Neuron (in vitro differentiated cells): ENCODE measurements around the gene RBM47.
"Not testable (repeated sequence)": the region's sequence is repeated elsewhere in the genome, so short reads cannot be mapped to it uniquely, and the experiment has no call there.

Experiments used
- H2AFZ ChIP-seq: one replicate; pipeline ENCODE4 v1.6.1; 2013; ENCODE audit warnings: low read depth, mild to moderate bottlenecking, inconsistent platforms, low read length, moderate library complexity
- H3K27me3 ChIP-seq: one replicate; pipeline ENCODE4 v1.6.1; 2013; ENCODE audit warnings: low read length; ENCODE audit not compliant: insufficient read depth
- H3K36me3 ChIP-seq: one replicate; pipeline ENCODE4 v1.6.1; 2013; ENCODE audit warnings: low read length; ENCODE audit not compliant: insufficient read depth
- H3K4me1 ChIP-seq: one replicate; pipeline ENCODE4 v1.6.1; 2013; ENCODE audit warnings: low read length; ENCODE audit not compliant: insufficient read depth
- H3K4me3 ChIP-seq: 2 replicates; pipeline ENCODE4 v1.5.1; 2013; ENCODE audit warnings: mild to moderate bottlenecking, low read length, moderate library complexity
- H3K9me3 ChIP-seq: one replicate; pipeline ENCODE4 v1.6.1; 2013; ENCODE audit warnings: low read length

RBM47 gene

DNA sequence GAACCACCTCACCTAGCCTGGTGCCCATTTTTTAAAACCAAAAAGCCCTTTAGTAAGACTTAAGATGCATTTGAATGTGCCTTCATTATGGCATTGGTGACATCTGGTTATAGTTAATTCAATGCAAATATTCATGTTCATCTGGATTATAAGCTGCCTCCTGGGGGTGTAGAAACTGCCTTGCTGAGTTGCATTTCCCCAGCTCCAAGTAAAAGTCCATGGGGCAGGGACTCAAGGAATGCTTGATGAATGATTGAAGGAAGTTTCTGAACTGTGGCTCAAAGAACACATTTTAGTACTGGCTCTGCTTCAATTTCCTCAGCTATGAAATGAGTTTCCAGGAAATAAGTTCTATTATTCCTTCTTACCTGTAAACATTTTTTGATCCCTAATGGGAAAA, 18.5 kb upstream of the RBM47 start:
- Histone ChIP-seq H3K4me3 (no peak overlapping the region), H3K27me3 (no peaks in the 10 kb centered on the region), H3K36me3 (no peaks in the 10 kb centered on the region), H2AFZ (no peak overlapping the region), H3K4me1 (no peaks in the 10 kb centered on the region), H3K9me3 (no peaks in the 10 kb centered on the region)

- Histone ChIP-seq H2AFZ (no peak overlapping the region), H3K36me3 (no peaks in the 10 kb centered on the region), H3K9me3 (no peaks in the 10 kb centered on the region), H3K27me3 (no peaks in the 10 kb centered on the region), H3K4me1 (no peaks in the 10 kb centered on the region), H3K4me3 (no peak overlapping the region)
These were observed 15.9 kb upstream of the RBM47 start for GRCh38 chr4:40645586-40645985.

DNA sequence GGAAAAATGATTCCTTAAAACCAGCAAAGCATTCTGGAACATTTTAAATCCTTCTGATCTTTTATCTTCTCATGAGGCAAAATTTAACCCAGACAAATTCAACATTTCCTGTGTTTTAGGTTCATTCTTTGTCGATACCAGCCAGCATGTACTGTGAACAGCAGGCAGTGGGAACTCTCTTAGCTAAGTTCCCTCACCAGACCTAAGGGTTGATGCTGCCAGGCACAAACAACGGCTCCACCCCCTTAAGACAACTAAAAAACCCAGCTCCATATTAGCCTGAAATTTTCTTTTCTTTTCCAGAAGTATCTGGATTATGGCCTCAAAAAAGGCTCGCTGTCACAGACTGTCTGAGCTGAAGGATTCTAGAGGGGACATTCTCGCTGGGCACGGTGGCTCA, 2.4 kb upstream of the RBM47 start:
- H3K4me1 ChIP-seq = peaks cover 11% of the 10 kb centered on the region
- no peaks in the 10 kb centered on the region for H3K36me3 ChIP-seq
- no peaks in the 10 kb centered on the region for H3K9me3 ChIP-seq
- peaks cover 51% of the 10 kb centered on the region for H3K27me3 ChIP-seq
- no peak overlapping the region for H2AFZ ChIP-seq
- H3K4me3 ChIP-seq = no peak overlapping the region

GRCh38 chr4:40630335-40631021, 814 bp upstream of the RBM47 start:
- Histone ChIP-seq H3K4me3 (no peak overlapping the region), H3K36me3 (no peaks in the 10 kb centered on the region), H2AFZ (peak overlapping the region; percentile 40), H3K27me3 (peaks cover 63% of the 10 kb centered on the region), H3K9me3 (no peaks in the 10 kb centered on the region), H3K4me1 (peaks cover 11% of the 10 kb centered on the region)

- H3K9me3 ChIP-seq = no peaks in the 10 kb centered on the region
- H3K4me1 ChIP-seq = peaks cover 11% of the 10 kb centered on the region
- no peaks in the 10 kb centered on the region for H3K36me3 ChIP-seq
- H3K4me3 ChIP-seq = no peak overlapping the region
- H3K27me3 ChIP-seq = peaks cover 66% of the 10 kb centered on the region
- no peak overlapping the region for H2AFZ ChIP-seq
These were observed 776 bp downstream of the RBM47 start for GRCh38 chr4:40628888-40629287.

- H2AFZ ChIP-seq, H3K4me3 ChIP-seq, H3K9me3 ChIP-seq, H3K36me3 ChIP-seq: not testable (repeated sequence)
- peaks cover 66% of the 10 kb centered on the region for H3K27me3 ChIP-seq
- peaks cover 11% of the 10 kb centered on the region for H3K4me1 ChIP-seq
These were observed 1.3 kb downstream of the RBM47 start for GRCh38 chr4:40628407-40628806.

GRCh38 chr4:40627540-40627939, 2.1 kb downstream of the RBM47 start:
- Histone ChIP-seq H2AFZ (no peak overlapping the region), H3K9me3 (no peaks in the 10 kb centered on the region), H3K27me3 (peaks cover 64% of the 10 kb centered on the region), H3K36me3 (no peaks in the 10 kb centered on the region), H3K4me3 (no peak overlapping the region), H3K4me1 (peaks cover 11% of the 10 kb centered on the region)

DNA sequence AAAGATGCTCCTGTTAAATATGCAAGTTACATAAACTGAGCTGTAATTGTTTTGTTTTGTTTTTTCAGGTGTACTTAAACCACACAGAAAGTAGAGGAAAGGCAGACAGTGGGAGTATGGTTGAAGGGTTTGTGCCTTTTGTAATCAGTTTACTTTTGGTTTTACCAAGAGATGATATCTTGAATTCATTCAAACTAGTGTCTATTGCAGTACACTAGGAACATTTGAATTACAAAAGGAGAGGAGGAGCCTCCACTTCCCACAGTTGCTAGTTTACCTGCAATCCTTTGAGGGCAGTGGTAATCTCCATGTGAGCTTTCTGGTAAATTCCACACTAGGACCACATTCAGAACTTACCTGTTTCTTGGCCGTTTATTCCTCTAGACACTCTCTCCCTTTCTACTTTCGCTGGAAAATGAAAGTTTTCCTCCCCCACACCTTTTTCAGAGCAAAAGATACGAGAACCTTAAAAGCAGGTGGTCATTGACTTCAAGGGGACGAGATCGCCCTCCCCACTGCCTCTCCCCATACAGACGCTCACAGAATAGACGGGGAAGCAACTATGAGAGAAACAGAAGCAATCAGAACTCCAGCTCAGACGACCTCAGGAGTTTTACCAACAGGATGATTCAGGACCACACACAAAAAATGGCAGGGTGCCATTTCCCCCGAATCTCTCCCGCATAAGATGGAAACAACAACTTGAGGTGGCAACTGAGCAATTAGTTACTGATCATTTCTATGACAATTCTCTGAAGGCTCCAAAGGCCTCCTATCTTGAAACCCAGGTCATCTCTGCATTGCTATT, 3.3 kb downstream of the RBM47 start:
- H3K4me3 ChIP-seq = no peak overlapping the region
- H3K9me3 ChIP-seq = no peaks in the 10 kb centered on the region
- H3K4me1 ChIP-seq = peaks cover 11% of the 10 kb centered on the region
- H3K27me3 ChIP-seq = peaks cover 58% of the 10 kb centered on the region
- no peaks in the 10 kb centered on the region for H3K36me3 ChIP-seq
- H2AFZ ChIP-seq = no peak overlapping the region

DNA sequence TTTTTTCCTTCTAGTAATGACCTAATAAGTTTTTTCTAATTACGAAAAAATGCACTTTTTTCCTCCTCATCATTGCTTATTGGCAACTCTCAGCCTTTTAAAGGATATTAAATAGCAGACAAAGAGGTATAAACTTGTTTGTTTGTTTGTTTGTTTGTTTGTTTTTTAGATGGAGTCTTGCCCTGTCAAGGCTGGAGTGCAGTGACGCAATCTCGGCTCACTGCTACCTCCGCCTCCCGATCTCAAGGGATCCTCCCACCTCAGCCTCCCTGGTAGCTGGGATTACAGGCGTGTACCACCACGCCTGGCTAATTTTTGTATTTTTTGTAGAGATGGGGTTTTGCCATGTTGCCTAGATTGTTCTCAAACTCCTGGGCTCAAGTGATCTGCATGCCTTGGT, 6.0 kb downstream of the RBM47 start:
- Histone ChIP-seq H3K9me3 (no peaks in the 10 kb centered on the region), H3K36me3 (no peaks in the 10 kb centered on the region), H3K27me3 (peaks cover 32% of the 10 kb centered on the region), H3K4me1 (no peaks in the 10 kb centered on the region), H3K4me3 (no peak overlapping the region), H2AFZ (no peak overlapping the region)

DNA sequence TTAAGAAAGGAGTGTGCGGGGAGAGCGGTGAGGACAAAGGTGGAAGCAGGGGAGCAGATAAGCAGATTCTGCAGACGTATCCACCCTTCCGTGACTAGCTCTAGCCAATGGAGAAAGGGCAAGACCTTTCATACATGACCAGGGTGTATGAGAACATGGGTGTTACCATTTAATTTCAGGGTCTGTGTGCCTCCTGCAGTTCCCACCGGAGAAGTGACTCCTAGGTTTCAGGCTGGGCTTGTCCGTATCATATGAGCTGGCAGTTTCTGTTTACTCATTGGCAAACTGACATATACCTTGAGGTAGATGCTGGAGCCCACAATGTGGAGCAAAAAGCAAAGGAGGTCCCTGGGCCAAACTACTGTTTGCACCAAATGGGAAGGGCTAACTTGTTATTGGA, 6.8 kb downstream of the RBM47 start:
- Histone ChIP-seq H3K36me3 (no peaks in the 10 kb centered on the region), H3K27me3 (peaks cover 26% of the 10 kb centered on the region), H2AFZ (no peak overlapping the region), H3K4me1 (no peaks in the 10 kb centered on the region), H3K4me3 (no peak overlapping the region), H3K9me3 (no peaks in the 10 kb centered on the region)

DNA sequence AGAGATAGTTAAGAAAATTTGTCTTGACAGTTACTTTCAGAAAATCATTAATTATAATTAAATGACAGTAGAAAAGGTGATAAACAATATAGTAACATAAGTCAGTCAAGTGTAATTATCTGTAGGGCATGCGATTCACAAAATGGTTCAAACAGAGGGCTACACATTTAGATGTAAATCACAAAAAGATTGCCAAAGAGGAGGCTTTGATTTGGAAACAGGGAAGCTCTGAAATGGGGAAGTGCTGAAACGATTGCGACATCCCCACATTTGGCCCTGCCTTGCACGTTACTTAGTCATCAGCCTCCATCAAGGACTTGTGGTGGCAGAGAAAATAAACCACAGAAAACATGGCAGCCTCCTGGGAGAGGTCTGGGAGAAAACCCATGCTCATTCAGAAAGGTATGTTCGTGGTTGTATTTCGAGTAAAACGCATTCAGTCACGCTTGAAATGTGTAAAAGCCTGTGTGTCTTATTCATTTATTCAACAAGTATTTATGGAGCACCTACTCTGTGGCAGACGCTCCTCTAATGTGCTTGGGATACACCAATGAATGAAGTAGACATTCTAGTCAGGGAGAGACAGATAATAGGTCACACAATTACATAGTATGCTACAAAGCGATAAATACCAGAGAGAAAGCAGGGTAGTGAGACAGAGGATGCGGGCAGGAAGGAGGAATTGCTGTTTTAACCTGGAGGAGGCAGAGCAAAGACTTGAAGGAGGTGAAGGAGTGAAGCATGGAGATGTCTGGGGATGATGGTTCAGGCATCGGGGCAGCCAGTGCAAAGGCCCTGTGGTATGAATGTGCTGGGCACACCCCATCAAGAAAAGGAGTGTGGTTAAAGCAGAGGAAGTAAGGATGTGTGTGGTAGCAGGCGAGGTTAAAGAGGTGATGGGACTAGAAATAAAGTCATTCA, 7.8 kb downstream of the RBM47 start:
- Histone ChIP-seq H3K4me1 (no peaks in the 10 kb centered on the region), H3K9me3 (no peaks in the 10 kb centered on the region), H3K36me3 (no peaks in the 10 kb centered on the region), H2AFZ (no peak overlapping the region), H3K27me3 (peaks cover 16% of the 10 kb centered on the region), H3K4me3 (no peak overlapping the region)

GRCh38 chr4:40621229-40621591, 8.5 kb downstream of the RBM47 start:
- Histone ChIP-seq H3K4me1 (no peaks in the 10 kb centered on the region), H3K9me3 (no peaks in the 10 kb centered on the region), H3K4me3 (no peak overlapping the region), H2AFZ (no peak overlapping the region), H3K27me3 (peaks cover 9% of the 10 kb centered on the region), H3K36me3 (no peaks in the 10 kb centered on the region)

- no peaks in the 10 kb centered on the region for H3K9me3 ChIP-seq
- no peaks in the 10 kb centered on the region for H3K4me1 ChIP-seq
- no peak overlapping the region for H3K4me3 ChIP-seq
- H3K36me3 ChIP-seq = no peaks in the 10 kb centered on the region
- no peaks in the 10 kb centered on the region for H3K27me3 ChIP-seq
- no peak overlapping the region for H2AFZ ChIP-seq
These were observed 10.1 kb downstream of the RBM47 start for GRCh38 chr4:40619600-40619999.
